GM10266 (cell line): ENCODE data around the gene VCAM1.

Experiments
- DNase-seq: peaks from one replicate; pipeline ENCODE4 v3.0.0; 2012; ENCODE audit errors: extremely low spot score
- TF ChIP-seq, protein P1 (sequence below): IDR thresholded peaks from 2 replicates; pipeline ENCODE4 v1.5.1; 2012; ENCODE audit warnings: mild to moderate bottlenecking, low read depth; ENCODE audit not compliant: control insufficient read depth, insufficient read depth; ENCODE audit errors: missing control alignments

VCAM1 gene

GRCh38 chr1:100722221-100722620 is 2.7 kb downstream of the VCAM1 start:
- TF ChIP-seq, protein P1, sequence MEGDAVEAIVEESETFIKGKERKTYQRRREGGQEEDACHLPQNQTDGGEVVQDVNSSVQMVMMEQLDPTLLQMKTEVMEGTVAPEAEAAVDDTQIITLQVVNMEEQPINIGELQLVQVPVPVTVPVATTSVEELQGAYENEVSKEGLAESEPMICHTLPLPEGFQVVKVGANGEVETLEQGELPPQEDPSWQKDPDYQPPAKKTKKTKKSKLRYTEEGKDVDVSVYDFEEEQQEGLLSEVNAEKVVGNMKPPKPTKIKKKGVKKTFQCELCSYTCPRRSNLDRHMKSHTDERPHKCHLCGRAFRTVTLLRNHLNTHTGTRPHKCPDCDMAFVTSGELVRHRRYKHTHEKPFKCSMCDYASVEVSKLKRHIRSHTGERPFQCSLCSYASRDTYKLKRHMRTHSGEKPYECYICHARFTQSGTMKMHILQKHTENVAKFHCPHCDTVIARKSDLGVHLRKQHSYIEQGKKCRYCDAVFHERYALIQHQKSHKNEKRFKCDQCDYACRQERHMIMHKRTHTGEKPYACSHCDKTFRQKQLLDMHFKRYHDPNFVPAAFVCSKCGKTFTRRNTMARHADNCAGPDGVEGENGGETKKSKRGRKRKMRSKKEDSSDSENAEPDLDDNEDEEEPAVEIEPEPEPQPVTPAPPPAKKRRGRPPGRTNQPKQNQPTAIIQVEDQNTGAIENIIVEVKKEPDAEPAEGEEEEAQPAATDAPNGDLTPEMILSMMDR: no peak
- no peak for DNase-seq

GRCh38 chr1:100724281-100724680 is 4.7 kb downstream of the VCAM1 start:
- TF ChIP-seq, protein P1: no peak

DNA sequence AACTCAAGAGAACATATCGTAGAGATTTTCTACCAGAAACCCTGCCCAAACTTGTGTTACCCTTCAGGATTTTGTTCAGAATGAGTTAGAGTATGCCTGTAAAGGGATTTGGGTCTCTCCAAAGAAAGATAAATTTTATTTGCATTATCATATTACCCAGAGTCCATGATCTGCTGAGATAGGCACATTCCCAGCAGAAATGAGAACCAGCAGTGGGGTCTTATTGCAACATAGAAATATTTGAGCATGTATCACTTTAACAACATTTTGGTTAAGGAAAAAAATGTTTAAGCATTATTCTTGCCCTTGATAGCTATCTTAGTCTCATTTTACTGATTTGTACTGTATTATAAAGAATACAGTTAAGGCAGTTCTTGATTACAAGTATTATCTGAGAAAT is 10.6 kb downstream of the VCAM1 start:
- TF ChIP-seq, protein P1: no peak
- DNase-seq: no peak

More at GRCh38 chr1:100724281-100724680, 4.7 kb downstream of the VCAM1 start:
- no peak for DNase-seq

DNA sequence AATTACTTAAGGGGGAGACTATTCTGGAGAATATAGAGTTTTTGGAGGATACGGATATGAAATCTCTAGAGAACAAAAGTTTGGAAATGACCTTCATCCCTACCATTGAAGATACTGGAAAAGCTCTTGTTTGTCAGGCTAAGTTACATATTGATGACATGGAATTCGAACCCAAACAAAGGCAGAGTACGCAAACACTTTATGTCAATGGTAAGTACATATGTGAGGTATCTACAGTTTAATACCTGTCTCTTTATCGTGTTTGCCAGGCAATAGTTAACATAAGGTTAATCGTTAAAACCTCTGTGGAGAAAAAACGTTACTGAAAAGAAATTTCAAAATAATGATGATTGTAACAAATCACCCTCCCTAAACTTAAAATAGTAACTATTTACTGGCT is 11.8 kb downstream of the VCAM1 start:
- TF ChIP-seq, protein P1: no peak
- DNase-seq: no peak

DNA sequence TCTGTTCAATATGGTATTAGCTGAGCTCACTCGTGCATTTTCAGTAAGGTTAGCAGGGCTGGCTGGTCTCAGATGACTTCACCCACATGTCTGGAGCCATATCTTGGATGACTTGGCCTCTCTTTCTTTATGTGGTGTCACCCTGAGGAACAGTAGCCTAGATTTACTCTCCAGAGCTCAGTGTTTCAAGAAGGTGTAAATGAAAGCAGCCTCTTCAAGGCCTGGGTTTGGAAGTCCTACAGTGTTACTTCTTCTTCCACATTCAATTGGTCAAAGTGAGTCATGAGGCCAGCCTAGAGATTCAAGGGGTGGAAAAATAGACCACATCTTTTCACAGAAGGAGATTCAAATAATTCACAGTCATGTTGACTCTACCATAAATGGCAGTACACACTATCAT is 12.2 kb downstream of the VCAM1 start:
- TF ChIP-seq, protein P1: no peak
- no peak for DNase-seq

GRCh38 chr1:100734676-100735075 is 15.1 kb downstream of the VCAM1 start:
- no peak for DNase-seq
- TF ChIP-seq, protein P1: no peak

GRCh38 chr1:100735244-100735643 is 15.7 kb downstream of the VCAM1 start:
- DNase-seq: no peak
- TF ChIP-seq, protein P1: no peak
